Lung (tissue), 5 donors: ENCODE results near the gene TMEM94. TPM values are rescaled to one million over a fixed set of nuclear protein-coding genes. Genes with fewer than 3 reads are reported as not detected.

ENCODE experiments used
- polyA plus RNA-seq, 2 donors: library from polyadenylated mRNA; stranded (reverse); fragments of 200-250 nt; gene quantifications; one replicate each; pipeline ENCODE4 v1.2.1, GENCODE V29; 2013
- small RNA-seq: library from RNA; depleted of rRNA; stranded (forward); fragments of <200 nt; gene quantifications from one replicate; pipeline ENCODE3, GENCODE V24; 2014; ENCODE audit warnings: low replicate concordance
- total RNA-seq, 2 donors: library from RNA; depleted of rRNA in 1 of 2; stranded (reverse); fragments of >200 nt in 1 of 2; gene quantifications; one replicate each; pipeline ENCODE4 v1.2.1, GENCODE V29; 2014 to 2021
- donor health status: Bipolar disorder and iron deficiency.
- donor health status: healthy.
- donor health status: DM: yes; HTN: yes; CAD: no.

The TMEM94 gene
- total and polyA plus RNA-seq, 4 donors: 40.0 to 82.3 (median 53.3) TPM

Small RNA genes lying within 50 kb of the gene (small RNA-seq; reads per million reads assigned to genes)
- gene RF00019 (not detected), gene RNU6-938P (not detected)

Other genes starting within 250 kb of the TMEM94 start
- 10 to 100 TPM; 22.8 to 42.4 TPM for gene GGA3, start 195.0 kb upstream of the TMEM94 start, total RNA-seq
- gene GGA3, start 195.0 kb upstream of the TMEM94 start, polyA plus RNA-seq: 10 to 100 TPM; 26.4 to 35.9 TPM
- gene MRPS7, start 194.8 kb upstream of the TMEM94 start, total RNA-seq: 10 to 100 TPM; 40.0 to 54.6 TPM
- 10 to 100 TPM; 46.9 to 61.7 TPM for gene MRPS7, start 194.8 kb upstream of the TMEM94 start, polyA plus RNA-seq
- gene MIF4GD, start 185.4 kb upstream of the TMEM94 start, total RNA-seq: 10 to 100 TPM in 1 of 2 donors, 1 to 10 TPM in 1; 9.7 to 32.8 TPM
- 10 to 100 TPM; 13.2 to 34.8 TPM for gene MIF4GD, start 185.4 kb upstream of the TMEM94 start, polyA plus RNA-seq
- gene SLC25A19, start 167.2 kb upstream of the TMEM94 start, total RNA-seq: 10 to 100 TPM in 1 of 2 donors, 1 to 10 TPM in 1; 9.8 to 27.4 TPM
- gene SLC25A19, start 167.2 kb upstream of the TMEM94 start, polyA plus RNA-seq: 10 to 100 TPM; 22.2 to 25.7 TPM
- 100 to 1,000 TPM in 1 of 2 donors, 10 to 100 TPM in 1; 77.1 to 151 TPM for gene GRB2, start 51.0 kb upstream of the TMEM94 start, total RNA-seq
- gene GRB2, start 51.0 kb upstream of the TMEM94 start, polyA plus RNA-seq: 100 to 1,000 TPM in 1 of 2 donors, 10 to 100 TPM in 1; 51.0 to 198 TPM
- 10 to 100 TPM; 44.1 to 81.5 TPM for gene CASKIN2, start 58.9 kb downstream of the TMEM94 start, total RNA-seq
- gene CASKIN2, start 58.9 kb downstream of the TMEM94 start, polyA plus RNA-seq: 10 to 100 TPM; 22.3 to 26.1 TPM
- 10 to 100 TPM; 18.4 to 22.4 TPM for gene TSEN54, start 59.9 kb downstream of the TMEM94 start, total RNA-seq
- gene TSEN54, start 59.9 kb downstream of the TMEM94 start, polyA plus RNA-seq: 10 to 100 TPM; 20.9 to 36.5 TPM
- 100 to 1,000 TPM; 103 to 199 TPM for gene LLGL2, start 69.1 kb downstream of the TMEM94 start, total RNA-seq
- gene LLGL2, start 69.1 kb downstream of the TMEM94 start, polyA plus RNA-seq: 100 to 1,000 TPM in 1 of 2 donors, 10 to 100 TPM in 1; 80.5 to 195 TPM
- gene MYO15B, start 131.2 kb downstream of the TMEM94 start, total RNA-seq: 100 to 1,000 TPM; 194 to 197 TPM
- 100 to 1,000 TPM in 1 of 2 donors, 10 to 100 TPM in 1; 84.5 to 141 TPM for gene MYO15B, start 131.2 kb downstream of the TMEM94 start, polyA plus RNA-seq
- gene SMIM5, start 176.8 kb downstream of the TMEM94 start, total RNA-seq: 1 to 10 TPM; 5.5 to 7.5 TPM
- gene SMIM5, start 176.8 kb downstream of the TMEM94 start, polyA plus RNA-seq: 1 to 10 TPM; 2.2 to 2.3 TPM
- 10 to 100 TPM; 31.2 to 32.5 TPM for gene RECQL5, start 210.5 kb downstream of the TMEM94 start, total RNA-seq
- gene RECQL5, start 210.5 kb downstream of the TMEM94 start, polyA plus RNA-seq: 10 to 100 TPM; 16.4 to 28.5 TPM
- 10 to 100 TPM; 46.5 to 82.9 TPM for gene SAP30BP, start 210.7 kb downstream of the TMEM94 start, total RNA-seq
- 10 to 100 TPM; 71.9 to 82.8 TPM for gene SAP30BP, start 210.7 kb downstream of the TMEM94 start, polyA plus RNA-seq